H1 (cell line): ENCODE measurements around the gene MOCS1.

Experiments
- POLR2A ChIP-seq, 2 experiments: IDR thresholded peaks; 1 replicate in 1 of 2; 2 replicates in 1 of 2; pipeline ENCODE4 v1.6.1; 2011; ENCODE audit warnings: low read depth in 2 of 2, low read length in 2 of 2, mild to moderate bottlenecking in 2 of 2; ENCODE audit errors: control extremely low read depth in 1 of 2
- POLR2AphosphoS5 ChIP-seq: IDR thresholded peaks from 2 replicates; pipeline ENCODE4 v1.6.1; 2011; ENCODE audit warnings: low read depth, low read length
- RAD21 ChIP-seq, 2 experiments: IDR thresholded peaks in 1 of 2; conservative IDR thresholded peaks in 1 of 2; 2 replicates each; pipeline ENCODE4 v1.6.1; 2011; ENCODE audit warnings: low read depth in 2 of 2, low read length in 2 of 2, improper control_type of control experiment in 1 of 2, inconsistent platforms in 1 of 2, mild to moderate bottlenecking in 1 of 2, moderate library complexity in 1 of 2
- SRF ChIP-seq: IDR thresholded peaks from 2 replicates; pipeline ENCODE4 v1.6.1; 2011; ENCODE audit warnings: mild to moderate bottlenecking, low read depth, low read length, moderate library complexity
- TBP ChIP-seq: IDR thresholded peaks from 2 replicates; pipeline ENCODE4 v1.6.1; 2011; ENCODE audit warnings: low read depth, low read length, improper control_type of control experiment
- TF ChIP-seq, protein P1 (sequence below): IDR thresholded peaks from 2 replicates; pipeline ENCODE4 v1.6.1; 2012; ENCODE audit warnings: inconsistent platforms
- TF ChIP-seq, protein P2 (sequence below), 3 experiments: IDR thresholded peaks; 1 replicate in 2 of 3; 2 replicates in 1 of 3; pipeline versions ENCODE4 v1.5.1 to v1.6.1; 2011; ENCODE audit warnings: low read length in 3 of 3, mild to moderate bottlenecking in 3 of 3, inconsistent platforms in 2 of 3, low read depth in 1 of 3, moderate library complexity in 1 of 3; ENCODE audit not compliant: insufficient read depth in 1 of 3; ENCODE audit errors: control extremely low read depth in 1 of 3

- TF ChIP-seq SRF (no peak), TBP (no peak), RAD21 (IDR thresholded peaks at IDR 0.05 in 1 of 2, conservative IDR thresholded peaks at IDR 0.05 in 1 of 2; ENCODE audit: low read depth in 2 of 2, low read length in 2 of 2) (peak; percentile 66 to 76), POLR2AphosphoS5 (no peak), POLR2A (IDR thresholded peaks at IDR 0.05; ENCODE audit: control extremely low read depth in 1 of 2, low read depth in 2 of 2, low read length in 2 of 2) (no peak)
- TF ChIP-seq, protein P1, sequence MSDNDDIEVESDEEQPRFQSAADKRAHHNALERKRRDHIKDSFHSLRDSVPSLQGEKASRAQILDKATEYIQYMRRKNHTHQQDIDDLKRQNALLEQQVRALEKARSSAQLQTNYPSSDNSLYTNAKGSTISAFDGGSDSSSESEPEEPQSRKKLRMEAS: no peak
- TF ChIP-seq, protein P2, sequence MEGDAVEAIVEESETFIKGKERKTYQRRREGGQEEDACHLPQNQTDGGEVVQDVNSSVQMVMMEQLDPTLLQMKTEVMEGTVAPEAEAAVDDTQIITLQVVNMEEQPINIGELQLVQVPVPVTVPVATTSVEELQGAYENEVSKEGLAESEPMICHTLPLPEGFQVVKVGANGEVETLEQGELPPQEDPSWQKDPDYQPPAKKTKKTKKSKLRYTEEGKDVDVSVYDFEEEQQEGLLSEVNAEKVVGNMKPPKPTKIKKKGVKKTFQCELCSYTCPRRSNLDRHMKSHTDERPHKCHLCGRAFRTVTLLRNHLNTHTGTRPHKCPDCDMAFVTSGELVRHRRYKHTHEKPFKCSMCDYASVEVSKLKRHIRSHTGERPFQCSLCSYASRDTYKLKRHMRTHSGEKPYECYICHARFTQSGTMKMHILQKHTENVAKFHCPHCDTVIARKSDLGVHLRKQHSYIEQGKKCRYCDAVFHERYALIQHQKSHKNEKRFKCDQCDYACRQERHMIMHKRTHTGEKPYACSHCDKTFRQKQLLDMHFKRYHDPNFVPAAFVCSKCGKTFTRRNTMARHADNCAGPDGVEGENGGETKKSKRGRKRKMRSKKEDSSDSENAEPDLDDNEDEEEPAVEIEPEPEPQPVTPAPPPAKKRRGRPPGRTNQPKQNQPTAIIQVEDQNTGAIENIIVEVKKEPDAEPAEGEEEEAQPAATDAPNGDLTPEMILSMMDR (IDR thresholded peaks at IDR 0.05; ENCODE audit: control extremely low read depth in 1 of 3, insufficient read depth in 1 of 3, low read depth in 1 of 3, low read length in 3 of 3): peak; percentile 82 to 90 (median 88)
Observed at GRCh38 chr6:39865011-39865888, 69.0 kb downstream of the MOCS1 start.
